IPS-11a (cell line): Measurements from ENCODE around the gene EWSR1.
"Not testable (repeated sequence)": the region's sequence is repeated elsewhere in the genome, so short reads cannot be mapped to it uniquely, and the experiment has no call there.

ENCODE experiments used
- H3K4me3 ChIP-seq: one replicate; pipeline ENCODE4 v1.5.1; 2013; ENCODE audit warnings: low read depth, low read length, control low read depth

Gene EWSR1

DNA sequence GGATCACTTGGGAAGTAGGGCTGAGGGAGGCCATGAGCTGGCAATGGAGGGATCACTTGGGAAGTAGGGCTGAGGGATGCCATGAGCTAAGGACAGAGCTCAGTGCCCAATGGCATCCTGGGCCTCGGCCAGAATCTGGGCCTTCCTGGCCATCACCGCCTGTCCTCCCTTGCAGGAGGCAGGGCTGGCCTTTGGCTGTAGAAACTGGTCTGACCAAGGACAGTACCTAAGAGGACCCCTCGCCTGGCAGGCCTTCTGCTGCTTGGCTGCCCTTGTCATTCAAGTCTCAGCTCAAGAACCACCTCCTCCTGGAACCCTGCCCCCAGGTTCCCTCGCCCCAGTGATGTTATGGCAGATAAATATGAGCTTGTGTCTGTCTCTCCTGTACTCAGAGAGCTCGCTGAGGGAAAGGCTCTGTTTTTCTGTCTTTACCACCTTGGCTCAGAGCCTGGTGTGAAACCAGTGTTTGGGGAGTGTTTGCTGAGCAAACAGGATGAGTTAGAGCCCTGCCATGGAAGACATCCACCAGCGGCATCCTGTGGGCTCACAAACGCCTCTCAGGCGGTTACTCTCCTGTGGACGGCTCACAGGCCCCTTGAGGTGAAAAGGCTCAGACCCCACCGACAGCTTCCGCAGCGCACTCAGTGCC is 66.8 kb downstream of the EWSR1 start:
- H3K4me3 ChIP-seq: no peak overlapping the region

DNA sequence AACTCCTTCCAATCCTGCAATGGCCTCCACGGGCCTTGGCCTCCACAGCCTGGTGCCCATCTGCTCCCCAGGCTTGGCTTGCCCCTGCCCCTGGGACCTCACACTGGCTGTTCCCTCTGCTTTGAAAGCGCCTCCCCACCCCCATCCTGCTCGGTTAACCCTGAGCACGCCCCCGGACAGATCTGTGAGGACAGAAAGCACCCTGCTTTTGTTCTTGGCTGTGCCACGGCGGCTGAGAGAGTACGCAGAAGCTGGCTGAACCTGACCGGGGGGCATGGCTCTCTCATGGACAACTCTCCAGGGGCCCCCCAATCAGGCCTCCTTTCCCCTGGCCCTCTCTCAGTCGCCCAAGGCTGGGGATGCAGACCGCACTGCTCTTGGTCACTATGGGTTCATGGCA is 67.6 kb downstream of the EWSR1 start:
- H3K4me3 ChIP-seq: no peak overlapping the region

DNA sequence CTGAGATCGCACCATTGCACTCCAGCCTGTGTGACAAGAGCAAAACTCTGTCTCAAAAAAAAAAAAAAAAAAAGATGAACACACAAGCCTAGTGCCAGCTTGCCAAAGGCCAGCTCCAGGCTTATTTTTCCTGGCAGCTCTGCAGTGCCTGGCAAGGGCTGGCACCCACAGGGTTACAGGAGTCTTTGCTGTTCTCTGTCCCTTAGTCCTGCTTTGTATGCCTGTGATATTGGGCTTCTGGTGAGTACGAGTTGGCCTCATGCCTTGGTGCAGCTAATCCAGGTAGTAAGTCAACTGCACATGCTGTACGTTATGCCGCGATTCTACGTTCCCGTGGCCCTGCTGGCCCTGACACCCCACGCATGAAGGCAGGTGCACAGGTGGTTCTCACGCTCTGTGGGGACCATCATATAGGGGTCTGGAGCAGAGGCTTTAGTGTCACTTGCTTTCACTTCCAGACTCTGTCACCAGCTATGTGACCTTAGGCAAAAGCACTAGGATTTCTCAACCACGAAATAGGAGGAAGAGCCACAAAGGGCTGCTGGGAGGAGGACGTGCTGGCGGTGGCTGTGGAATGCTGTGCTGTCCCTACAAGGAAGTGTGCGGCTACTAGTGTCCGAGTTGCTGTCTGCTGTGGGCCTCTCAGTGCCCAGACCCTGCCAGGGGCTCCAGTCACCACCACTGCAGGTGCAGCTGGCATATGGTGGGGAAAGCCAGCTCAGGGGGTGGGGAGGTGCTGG is 68.9 kb downstream of the EWSR1 start:
- H3K4me3 ChIP-seq: no peak overlapping the region

DNA sequence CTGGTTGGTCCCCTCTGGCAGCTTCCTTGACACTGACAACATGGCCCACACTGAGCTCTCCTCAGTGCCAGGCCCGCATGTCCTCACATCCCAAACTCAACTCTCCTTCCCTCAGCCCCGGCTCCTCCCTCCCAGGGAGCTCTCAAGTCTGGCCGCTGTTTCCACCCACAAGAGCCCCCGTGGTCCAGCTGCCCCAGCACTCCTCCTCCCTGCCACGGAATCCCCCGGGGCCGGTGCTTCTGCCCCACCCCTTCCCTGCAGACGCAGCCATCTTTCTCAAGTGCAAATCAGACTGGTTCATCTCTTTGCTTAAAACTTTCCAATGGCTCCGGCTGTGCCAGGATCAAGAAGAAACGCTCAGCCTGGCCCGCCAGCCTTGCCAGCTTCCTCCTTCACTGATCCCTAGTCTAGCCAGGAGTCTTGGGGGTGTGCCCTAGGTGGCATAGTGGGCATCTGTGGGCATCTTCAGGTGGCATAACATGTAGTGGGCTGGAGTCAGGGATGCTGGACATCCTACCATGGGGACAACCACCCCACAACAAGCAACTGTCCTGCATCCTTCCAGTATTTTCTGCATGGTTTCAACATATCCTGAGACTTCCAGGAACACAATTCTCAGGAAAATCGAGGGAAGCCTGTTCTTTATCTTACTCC is 69.7 kb downstream of the EWSR1 start:
- no peak overlapping the region for H3K4me3 ChIP-seq

DNA sequence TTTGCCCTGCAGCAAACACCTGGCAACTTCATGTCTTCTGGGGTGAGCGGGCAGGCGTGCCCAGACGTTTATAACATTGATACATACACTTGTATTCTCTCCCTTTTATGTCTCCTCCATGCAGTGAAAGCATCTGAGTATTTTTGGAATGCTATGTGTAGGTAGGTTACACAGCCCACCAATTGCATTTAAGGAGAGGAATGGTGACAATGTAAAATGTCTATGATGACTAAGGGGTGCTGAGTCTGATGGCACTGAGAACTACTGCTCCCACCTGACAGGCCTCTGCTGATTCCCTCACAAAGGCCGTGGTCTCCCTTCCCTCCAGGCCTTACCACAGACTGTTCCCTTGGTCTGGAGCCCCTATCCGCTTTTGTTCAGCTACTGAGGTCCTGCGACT is 70.3 kb downstream of the EWSR1 start:
- H3K4me3 ChIP-seq: no peak overlapping the region

DNA sequence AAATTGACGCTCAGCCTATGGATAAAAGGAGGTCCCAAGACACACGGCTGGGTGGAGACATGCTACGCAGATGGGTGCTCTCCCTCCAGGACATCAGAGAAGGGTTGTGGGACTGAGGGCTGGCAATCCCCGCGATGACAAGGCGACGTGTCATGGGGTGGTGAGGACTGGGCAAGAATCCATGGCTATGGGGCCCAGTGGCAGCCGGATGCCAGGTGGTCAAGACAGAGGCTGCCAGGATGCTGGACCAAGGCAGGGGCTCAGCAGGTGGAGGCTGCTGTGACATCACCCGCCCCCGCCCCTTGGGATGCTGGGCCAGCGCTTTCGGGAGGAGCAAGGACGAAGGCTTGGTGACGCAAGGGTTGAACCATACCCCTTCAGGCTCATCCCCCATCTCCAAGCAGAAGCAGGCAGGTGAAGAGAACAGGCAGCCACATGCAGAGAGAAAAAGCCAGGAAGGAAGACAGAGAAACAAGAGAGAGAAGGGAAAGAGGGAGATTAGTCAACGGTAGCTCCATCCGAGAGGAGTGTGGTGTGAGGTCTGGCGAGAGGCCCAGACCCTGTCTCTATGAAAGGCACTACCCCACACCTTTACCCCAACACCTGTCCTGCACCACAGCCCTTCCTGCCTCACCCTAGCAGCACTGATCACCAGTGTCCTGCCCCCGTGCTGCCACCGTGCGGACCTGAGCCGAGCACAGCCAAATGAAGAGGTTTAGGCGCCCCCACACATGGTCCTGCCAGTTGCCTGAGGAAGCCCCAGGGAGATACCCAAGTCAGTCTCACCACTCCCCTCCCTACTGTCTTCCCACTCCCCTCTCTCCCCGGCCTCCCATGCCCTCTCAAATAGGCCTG is 71.5 kb downstream of the EWSR1 start:
- no peak overlapping the region for H3K4me3 ChIP-seq

DNA sequence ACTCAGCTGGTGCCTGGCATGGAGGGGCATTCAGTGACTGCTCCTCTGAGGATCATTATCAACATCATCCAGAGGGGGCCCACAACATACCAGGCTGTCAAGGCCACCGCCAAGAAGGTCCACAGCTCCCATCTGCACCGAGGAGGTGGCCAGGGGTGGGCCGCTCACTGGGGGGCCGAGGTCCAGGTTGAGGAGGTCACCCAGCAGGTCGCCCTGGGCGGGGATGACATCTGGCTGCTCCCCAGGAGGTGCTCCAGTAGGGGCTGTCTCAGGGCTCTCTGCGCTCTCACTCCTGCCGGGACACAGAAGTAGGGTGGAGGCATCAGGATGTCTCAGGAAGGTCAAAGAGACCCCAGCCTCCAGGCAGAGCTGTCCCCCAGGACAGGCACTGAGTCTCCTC is 72.5 kb downstream of the EWSR1 start:
- H3K4me3 ChIP-seq: no peak overlapping the region

DNA sequence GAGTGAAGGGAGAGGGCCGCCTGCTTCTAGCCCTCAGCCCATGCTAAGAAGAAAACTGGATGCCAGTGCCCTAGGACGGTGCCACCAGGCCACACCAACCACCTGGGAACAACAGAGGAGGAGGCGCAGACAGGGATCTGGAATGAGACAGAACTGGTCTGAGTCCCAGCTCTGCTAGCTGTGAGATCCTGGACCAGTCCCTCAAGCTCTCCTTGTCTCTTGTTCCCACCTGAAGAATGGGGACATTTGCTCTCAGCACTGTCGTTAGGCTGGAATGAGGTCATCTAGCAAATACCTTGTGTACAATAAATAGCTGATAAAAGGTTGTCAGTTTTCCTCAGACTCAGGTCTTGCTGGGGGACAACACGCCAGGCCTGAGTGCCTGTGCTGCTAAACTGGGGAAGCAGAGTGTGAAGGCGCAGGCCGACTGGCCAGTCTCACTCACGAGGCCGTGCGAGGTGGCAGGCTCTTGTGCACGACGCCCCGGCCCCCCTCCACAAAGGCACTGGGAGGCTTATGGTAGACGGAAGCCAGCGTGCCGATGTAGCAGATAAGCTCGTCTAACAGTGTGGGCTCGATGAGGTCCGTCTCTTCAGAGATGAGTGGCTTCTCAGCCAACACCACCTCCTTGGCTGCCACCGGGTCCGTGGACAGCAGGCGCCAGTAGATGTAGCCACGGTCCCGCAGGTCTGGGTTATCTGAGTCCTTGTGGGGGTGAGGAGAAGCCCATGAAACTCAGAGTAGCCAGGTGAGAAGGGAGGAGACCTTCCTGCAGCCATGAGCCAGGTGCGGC is 73.2 kb downstream of the EWSR1 start:
- no peak overlapping the region for H3K4me3 ChIP-seq

DNA sequence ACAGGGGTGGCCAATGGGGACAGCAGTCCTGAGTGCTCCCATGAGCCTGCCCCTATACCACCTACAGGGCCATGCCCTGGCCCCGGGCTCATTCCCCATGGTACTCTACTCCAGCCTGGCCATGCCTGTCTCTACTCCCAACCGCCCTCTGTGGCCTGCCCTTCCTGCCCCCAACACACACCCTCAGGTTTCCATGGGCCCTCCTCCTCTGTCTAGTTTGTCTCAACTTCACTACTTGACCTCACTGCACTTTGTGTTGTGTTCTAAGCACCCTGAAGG is 73.7 kb downstream of the EWSR1 start:
- H3K4me3 ChIP-seq: no peak overlapping the region

DNA sequence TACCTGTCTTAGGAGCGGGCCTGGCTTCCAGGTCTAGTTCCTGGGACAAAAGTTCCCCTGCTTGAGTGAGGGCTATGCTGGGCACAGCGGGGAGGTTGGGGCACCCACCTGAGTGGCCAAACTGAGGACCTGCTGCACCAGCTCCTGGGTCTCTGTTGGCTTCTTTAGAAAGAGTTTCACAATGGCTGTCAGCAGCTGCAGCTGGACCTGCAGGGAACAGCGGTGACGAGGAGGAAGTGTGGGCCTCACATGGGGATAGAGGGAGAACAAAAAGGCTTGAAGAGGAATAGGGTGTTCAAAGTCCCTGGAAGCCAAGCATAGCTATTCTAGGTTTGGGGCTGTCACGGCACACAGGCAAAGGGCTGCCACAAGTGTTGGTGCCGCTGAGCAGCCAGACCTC is 74.1 kb downstream of the EWSR1 start:
- H3K4me3 ChIP-seq: no peak overlapping the region

DNA sequence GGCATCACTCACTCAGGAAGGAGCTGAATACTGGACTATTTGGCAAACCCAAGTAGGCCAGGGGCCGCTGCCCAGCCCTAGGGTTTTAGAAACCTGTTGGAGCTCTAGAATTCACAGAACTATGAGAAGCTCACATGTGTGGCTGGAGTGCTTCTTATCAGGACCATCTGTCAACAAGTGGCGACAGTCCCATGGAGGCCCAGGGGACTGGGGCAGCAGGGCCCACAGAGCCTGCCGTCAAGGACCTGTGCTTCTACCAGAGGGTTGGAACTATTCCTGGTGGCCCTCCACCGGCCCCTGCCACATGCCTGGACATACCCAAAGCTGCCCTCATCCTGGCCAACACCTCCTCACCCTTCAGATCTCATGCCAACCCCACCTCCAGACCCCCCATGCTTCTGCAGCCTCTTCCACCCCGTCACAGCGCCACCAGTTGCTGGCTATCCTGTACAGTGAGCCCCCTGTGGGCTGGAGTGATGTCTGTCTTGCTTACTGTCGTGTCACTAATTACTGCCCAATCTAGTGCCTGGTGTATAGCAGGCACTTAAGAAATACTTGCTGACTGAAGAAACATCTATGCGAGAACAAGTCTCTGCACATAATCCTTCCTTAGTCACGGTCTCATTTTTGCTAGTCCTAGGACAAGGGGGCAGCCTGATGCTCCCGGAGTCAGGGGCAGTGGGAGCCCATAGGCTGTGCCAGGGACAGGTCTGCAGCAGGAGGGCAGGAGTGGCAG is 74.7 kb downstream of the EWSR1 start:
- H3K4me3 ChIP-seq: no peak overlapping the region

DNA sequence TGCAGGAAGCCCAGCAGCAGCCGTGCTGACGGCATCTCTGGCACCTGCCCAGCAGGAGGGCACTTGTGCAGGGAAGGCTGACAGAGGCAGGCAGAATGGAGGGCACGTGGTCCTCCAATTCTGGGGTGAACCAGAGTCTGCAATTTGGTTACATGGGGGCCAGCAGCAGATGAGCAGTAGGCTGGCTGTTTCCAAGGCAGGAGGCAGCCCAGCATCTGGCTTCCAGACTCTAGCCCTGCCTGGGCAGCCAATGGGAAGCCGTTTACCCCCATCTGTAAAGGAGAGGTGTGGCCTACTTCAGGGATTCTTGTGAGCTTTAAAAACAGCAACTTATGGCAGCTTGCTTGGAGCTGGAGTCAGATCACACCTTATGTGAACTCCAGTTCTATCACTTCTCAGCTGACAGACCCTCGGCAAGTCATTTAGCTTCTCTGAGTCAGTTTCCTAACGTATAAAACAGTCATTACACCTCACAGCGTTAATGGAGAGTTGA is 75.3 kb downstream of the EWSR1 start:
- no peak overlapping the region for H3K4me3 ChIP-seq

DNA sequence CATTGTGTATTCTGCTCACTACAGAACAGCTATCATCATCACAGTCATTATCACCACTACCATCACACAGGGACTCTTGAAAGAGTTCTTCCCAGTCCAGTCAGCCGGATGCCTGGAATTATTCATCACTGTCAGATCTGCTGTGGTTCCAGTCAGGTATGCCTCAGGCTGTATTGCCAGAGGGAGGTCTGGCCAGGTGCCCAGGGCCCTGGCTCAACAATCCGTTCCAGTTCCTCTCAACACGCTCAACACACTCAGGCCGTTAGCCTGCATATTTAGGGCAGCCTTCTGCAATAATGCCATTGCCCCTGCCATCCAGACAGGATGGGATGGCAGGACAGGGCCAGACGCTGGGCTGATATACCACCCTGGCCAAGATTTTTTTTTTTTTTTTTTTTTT is 76.1 kb downstream of the EWSR1 start:
- no peak overlapping the region for H3K4me3 ChIP-seq

DNA sequence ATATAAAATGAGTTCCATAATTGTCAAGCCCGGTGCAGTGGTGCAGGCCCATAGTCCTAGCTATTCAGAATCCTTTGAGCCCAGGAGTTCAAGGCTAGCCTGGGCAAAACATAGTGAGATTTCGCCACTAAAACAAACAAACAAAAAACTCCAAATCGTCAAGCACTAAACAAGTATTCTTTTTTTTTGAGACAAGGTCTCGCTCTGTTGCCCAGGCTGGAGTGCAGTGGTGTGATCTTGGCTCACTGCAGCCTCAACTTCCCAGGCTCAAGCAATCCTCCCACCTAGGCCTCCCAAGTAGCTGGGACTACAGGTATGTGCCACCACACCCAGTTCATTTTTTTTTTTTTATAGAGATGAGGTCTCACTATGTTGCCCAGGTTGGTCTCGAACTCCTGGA is 76.8 kb downstream of the EWSR1 start:
- not testable (repeated sequence) for H3K4me3 ChIP-seq

DNA sequence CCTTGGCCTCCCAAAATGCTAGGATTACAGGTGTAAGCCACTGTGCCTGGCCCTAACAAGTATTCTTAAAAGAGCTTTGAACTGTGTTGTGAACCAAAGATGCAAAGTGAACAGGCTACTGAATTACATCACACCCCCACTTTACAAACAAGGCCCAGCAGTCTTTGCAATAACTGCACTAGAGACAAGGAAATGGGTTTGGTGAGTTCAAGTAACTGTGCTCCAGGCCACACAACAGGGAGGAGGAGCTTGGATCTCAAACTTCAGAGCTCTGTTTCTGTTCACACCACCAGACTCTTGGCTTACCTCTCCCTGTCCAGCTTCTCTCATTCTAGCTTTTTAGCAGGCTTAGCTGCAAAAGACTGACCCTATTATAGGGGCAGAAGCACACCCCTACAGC is 77.9 kb downstream of the EWSR1 start:
- no peak overlapping the region for H3K4me3 ChIP-seq

DNA sequence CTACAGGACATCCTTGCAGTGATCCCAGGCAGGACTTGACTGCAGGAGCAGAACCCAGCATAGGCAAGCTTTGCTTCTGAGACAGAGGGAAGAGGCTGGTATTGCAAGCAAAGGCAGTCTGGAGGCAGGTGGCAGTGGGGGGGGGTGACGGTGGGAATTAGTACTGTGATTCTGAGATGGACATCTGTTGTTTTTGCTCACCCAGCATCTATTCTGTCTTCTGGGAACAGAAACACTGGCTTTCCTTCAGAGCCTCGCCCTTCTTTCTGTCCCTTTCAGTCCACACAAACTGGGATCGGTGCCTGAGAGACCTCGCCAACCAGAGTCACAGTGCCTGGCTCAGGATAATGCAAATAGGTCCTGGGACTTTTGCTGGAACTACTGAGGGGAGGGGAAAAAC is 78.6 kb downstream of the EWSR1 start:
- no peak overlapping the region for H3K4me3 ChIP-seq

DNA sequence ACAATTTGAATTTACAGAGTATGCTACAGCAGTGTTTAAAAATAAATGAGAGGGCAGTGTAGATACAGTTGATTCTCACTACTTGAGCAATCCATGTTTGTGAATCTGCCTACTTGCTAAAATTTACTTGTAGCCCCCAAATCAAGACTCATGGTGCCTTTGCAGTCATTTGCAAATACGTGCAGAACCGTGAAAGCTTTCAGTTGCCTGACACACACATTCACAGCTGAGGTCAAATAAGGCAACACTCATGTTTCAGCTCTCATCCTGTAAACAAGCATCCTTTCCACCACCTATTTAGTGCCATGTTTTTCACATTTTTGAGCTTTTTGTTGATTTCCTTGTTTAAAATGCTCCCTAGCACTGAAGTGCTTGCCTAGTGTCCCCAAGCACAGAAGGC is 80.0 kb downstream of the EWSR1 start:
- H3K4me3 ChIP-seq: no peak overlapping the region

DNA sequence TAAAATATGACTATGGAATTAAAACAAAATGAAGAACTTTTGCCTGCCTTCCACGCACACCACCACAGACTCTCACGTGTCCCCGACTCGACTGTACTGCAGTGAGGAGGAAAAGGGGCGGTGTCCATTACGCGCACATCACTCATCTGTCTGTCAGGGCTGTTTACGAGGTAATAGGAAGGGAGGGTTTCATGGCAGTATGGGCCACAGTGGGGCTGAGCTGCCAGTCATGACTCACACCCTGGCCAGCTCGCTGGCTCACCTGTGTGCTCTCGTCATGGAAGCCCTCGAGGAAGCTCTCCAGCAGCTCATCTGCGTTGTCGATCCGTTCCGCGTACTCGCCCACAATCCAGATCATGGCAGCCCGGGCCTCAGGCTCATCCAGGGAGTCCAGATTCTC is 80.9 kb downstream of the EWSR1 start:
- no peak overlapping the region for H3K4me3 ChIP-seq
